Activated T-cell treated with anti-CD3 and anti-CD28 coated beads, Interleukin-2, amount 50 U/mL, for 24 hours (primary cell): ENCODE data around the gene RRAGB.
"Not testable (repeated sequence)": the region's sequence is repeated elsewhere in the genome, so short reads cannot be mapped to it uniquely, and the experiment has no call there.

Experiments
- DNase-seq: peaks from one replicate; pipeline ENCODE4 v3.0.0-alpha.2; 2020
- H3K27ac Mint-ChIP-seq: 2 replicates; pipeline ENCODE4 v1.8.0; 2020; ENCODE audit warnings: mild to moderate bottlenecking, mixed read lengths
- H3K27me3 Mint-ChIP-seq: 2 replicates; pipeline ENCODE4 v1.8.0; 2020; ENCODE audit warnings: mixed read lengths
- H3K36me3 Mint-ChIP-seq: 2 replicates; pipeline ENCODE4 v1.8.0; 2020; ENCODE audit warnings: low read depth, mixed read lengths
- H3K4me1 Mint-ChIP-seq: 2 replicates; pipeline ENCODE4 v1.8.0; 2020; ENCODE audit warnings: low read depth, mixed read lengths
- H3K4me3 Mint-ChIP-seq: 2 replicates; pipeline ENCODE4 v1.8.0; 2020; ENCODE audit warnings: mild to moderate bottlenecking, moderate library complexity, mixed read lengths
- H3K9me3 Mint-ChIP-seq: 2 replicates; pipeline ENCODE4 v1.8.0; 2020; ENCODE audit warnings: mixed read lengths

RRAGB gene

DNA sequence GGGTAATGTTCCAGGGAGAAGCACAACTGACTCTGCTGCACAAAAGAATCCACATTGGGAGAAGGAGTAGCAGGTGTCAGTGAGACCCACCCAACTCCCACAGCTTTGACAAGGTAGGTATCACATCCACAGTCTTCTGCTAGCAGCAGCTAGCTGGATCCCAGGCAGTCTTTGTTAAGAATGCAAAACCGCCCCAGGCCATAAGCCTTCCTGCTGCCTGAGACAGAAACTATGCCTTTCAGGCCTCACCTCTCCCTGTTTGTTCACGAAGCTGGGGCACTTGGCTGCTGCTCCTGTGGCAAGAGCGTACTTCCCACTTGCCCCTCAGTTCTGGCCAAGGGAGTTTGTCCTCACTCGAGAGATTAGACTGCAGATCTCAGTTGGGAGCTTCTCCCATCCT is 21.4 kb downstream of the RRAGB start:
- no peaks in the 10 kb centered on the region for H3K4me1 Mint-ChIP-seq
- no peak overlapping the region for H3K27ac Mint-ChIP-seq
- H3K36me3 Mint-ChIP-seq: peaks cover 75% of the 10 kb centered on the region
- H3K4me3 Mint-ChIP-seq: no peak overlapping the region
- H3K27me3 Mint-ChIP-seq: peaks cover 18% of the 10 kb centered on the region
- H3K9me3 Mint-ChIP-seq: no peaks in the 10 kb centered on the region
- DNase-seq: no peak

DNA sequence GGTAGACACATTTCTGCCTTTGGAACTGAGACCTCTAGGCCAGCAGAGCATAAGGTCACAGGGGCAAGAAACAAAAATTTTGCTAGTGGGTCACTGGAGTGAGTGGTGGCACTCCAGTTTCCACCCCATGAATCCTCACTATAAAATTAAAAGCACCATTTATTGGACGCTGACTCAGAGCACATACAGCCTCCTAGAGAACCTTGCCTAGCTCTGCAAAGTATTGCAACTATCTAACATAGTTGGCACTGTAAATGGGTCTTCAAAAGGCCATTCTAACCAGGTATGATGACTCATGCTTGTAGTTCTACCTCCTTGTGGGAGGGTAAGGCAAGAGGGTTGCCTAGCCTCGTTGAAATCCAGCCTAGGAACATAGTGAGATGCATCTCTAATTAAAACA is 25.1 kb downstream of the RRAGB start:
- DNase-seq: no peak
- peaks cover 71% of the 10 kb centered on the region for H3K36me3 Mint-ChIP-seq
- H3K27ac Mint-ChIP-seq: no peak overlapping the region
- H3K4me1 Mint-ChIP-seq: no peaks in the 10 kb centered on the region
- no peak overlapping the region for H3K4me3 Mint-ChIP-seq
- H3K27me3 Mint-ChIP-seq: peaks cover 10% of the 10 kb centered on the region
- no peaks in the 10 kb centered on the region for H3K9me3 Mint-ChIP-seq

GRCh38 chrX:55748463-55748862 is 30.9 kb downstream of the RRAGB start:
- not testable (repeated sequence) for DNase-seq, H3K4me3 Mint-ChIP-seq, H3K27me3 Mint-ChIP-seq, H3K9me3 Mint-ChIP-seq, H3K27ac Mint-ChIP-seq, H3K4me1 Mint-ChIP-seq
- H3K36me3 Mint-ChIP-seq: peaks cover 64% of the 10 kb centered on the region

DNA sequence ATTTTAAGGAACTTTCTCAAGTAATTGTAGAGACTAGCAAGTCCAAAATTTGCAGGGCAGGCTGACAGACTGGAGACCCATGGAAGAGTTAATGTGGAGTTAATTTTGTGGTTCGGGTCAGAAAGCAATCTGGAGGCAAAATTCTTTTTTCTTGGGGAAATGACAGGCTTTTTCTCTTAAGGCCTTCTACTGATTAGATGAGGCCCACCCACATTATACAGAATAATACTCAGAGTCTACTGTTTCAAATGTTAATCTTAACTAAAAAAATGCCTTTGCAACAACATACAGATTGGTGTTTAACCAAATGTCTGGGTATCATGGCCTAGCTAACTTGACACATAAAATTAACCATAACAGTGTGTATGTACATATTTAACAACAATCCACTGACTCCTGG is 32.7 kb downstream of the RRAGB start:
- Mint-ChIP-seq H3K27ac (no peak overlapping the region), H3K4me3 (no peak overlapping the region), H3K27me3 (peaks cover 5% of the 10 kb centered on the region), H3K9me3 (no peaks in the 10 kb centered on the region), H3K4me1 (peaks cover 7% of the 10 kb centered on the region), H3K36me3 (peaks cover 71% of the 10 kb centered on the region)
- no peak for DNase-seq

DNA sequence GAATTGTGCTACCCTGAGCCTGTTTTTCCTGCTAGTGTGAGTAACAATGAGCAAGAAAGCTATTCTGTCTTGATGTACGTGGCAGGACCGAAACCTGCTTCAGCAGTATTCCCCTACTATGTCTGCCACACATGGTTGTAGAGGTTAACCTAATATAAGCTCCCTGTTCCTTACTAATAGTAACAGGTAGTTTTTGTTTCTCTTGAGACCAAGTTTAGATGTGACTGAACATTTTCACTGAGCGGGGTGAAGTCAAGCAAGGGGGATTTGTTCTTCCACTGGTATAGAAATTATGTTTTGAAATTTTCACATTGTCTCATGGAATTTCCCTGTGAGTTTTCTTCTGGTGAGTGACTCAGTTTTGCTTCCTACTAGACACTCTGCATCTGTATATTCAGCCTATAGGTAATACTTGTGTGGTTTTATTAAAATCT is 37.3 kb downstream of the RRAGB start:
- no peak for DNase-seq
- peaks cover 13% of the 10 kb centered on the region for H3K27me3 Mint-ChIP-seq
- no peak overlapping the region for H3K4me3 Mint-ChIP-seq
- peaks cover 69% of the 10 kb centered on the region for H3K36me3 Mint-ChIP-seq
- peaks cover 7% of the 10 kb centered on the region for H3K4me1 Mint-ChIP-seq
- peak overlapping the region; percentile 47 for H3K27ac Mint-ChIP-seq
- H3K9me3 Mint-ChIP-seq: no peaks in the 10 kb centered on the region

DNA sequence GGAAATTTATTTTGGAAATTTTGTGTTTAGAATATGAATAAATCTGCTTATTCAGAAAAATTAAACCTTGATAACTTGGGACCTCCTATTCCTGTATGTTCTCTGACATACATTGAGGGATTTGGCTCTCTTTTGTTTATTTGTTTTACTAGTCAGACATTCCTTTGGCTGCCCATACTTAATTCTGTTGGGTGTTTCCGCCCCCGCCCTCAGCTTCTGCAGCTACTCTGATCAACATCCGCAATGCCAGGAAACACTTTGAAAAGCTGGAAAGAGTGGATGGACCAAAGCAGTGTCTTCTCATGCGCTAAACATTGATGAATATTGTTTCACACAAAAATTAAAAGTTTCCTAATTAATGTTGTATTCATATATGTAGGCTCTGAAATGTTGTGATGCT is 40.5 kb downstream of the RRAGB start:
- peaks cover 14% of the 10 kb centered on the region for H3K27me3 Mint-ChIP-seq

GRCh38 chrX:55759478-55759877 is 41.9 kb downstream of the RRAGB start:
- H3K4me3 Mint-ChIP-seq: no peak overlapping the region
- no peak for DNase-seq
- peaks cover 54% of the 10 kb centered on the region for H3K36me3 Mint-ChIP-seq
- peaks cover 6% of the 10 kb centered on the region for H3K4me1 Mint-ChIP-seq
- no peaks in the 10 kb centered on the region for H3K9me3 Mint-ChIP-seq
- H3K27me3 Mint-ChIP-seq: peaks cover 13% of the 10 kb centered on the region
- no peak overlapping the region for H3K27ac Mint-ChIP-seq

More for the DNA sequence above, 40.5 kb downstream of the RRAGB start:
- Mint-ChIP-seq H3K9me3 (no peaks in the 10 kb centered on the region), H3K4me3 (no peak overlapping the region), H3K4me1 (peaks cover 7% of the 10 kb centered on the region), H3K27ac (no peak overlapping the region), H3K36me3 (peaks cover 62% of the 10 kb centered on the region)
- DNase-seq: no peak

DNA sequence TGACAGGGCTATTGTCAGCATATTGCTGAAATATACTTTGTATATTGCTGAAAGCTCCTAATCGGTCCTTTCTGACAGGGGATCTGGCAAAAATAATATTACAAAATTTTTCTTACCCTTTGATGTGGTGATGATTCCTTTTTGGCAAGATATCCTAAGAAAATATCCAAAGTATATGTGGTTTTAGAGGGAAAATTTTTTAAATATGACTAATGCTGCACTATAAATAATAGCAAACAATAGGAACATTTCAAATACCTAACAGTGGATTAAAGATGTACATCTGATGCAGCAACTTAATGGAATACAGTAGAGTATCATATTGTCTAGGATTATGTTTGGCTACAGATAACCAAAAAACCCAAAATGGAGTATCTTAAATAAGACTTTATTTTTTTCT is 49.6 kb downstream of the RRAGB start:
- no peak overlapping the region for H3K27ac Mint-ChIP-seq
- H3K27me3 Mint-ChIP-seq: peaks cover 19% of the 10 kb centered on the region
- no peaks in the 10 kb centered on the region for H3K4me1 Mint-ChIP-seq

DNA sequence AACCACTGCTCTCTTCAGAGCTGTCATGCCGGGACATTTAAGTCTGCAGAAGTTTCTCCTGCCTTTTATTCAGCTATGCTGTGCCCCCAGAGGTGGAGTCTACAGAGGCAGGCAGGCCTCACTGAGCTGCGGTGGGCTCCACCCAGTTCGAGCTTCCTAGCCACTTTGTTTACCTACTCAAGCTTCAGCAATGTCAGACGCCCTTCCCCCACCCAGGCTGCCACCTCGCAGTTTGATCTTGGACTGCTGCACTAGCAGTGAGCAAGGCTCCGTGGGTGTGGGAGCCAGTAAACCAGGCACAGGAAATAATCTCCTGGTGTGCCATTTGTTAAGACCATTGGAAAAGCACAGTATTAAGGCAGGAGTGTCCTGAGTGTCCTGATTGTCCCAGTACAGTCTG is 56.9 kb downstream of the RRAGB start:
- H3K4me1 Mint-ChIP-seq, H3K4me3 Mint-ChIP-seq, H3K27ac Mint-ChIP-seq, DNase-seq, H3K9me3 Mint-ChIP-seq: not testable (repeated sequence)
- Mint-ChIP-seq H3K27me3 (peaks cover 55% of the 10 kb centered on the region), H3K36me3 (peaks cover 62% of the 10 kb centered on the region)

More for the DNA sequence above, 49.6 kb downstream of the RRAGB start:
- peaks cover 31% of the 10 kb centered on the region for H3K36me3 Mint-ChIP-seq
- no peaks in the 10 kb centered on the region for H3K9me3 Mint-ChIP-seq
- no peak for DNase-seq
- H3K4me3 Mint-ChIP-seq: no peak overlapping the region

- peaks cover 7% of the 10 kb centered on the region for H3K9me3 Mint-ChIP-seq
- H3K4me3 Mint-ChIP-seq: no peak overlapping the region
- peaks cover 2% of the 10 kb centered on the region for H3K4me1 Mint-ChIP-seq
- peaks cover 36% of the 10 kb centered on the region for H3K27me3 Mint-ChIP-seq
- H3K27ac Mint-ChIP-seq: no peak overlapping the region
- peaks cover 36% of the 10 kb centered on the region for H3K36me3 Mint-ChIP-seq
- DNase-seq: no peak
Observed at GRCh38 chrX:55777596-55777995, 60.0 kb downstream of the RRAGB start.

DNA sequence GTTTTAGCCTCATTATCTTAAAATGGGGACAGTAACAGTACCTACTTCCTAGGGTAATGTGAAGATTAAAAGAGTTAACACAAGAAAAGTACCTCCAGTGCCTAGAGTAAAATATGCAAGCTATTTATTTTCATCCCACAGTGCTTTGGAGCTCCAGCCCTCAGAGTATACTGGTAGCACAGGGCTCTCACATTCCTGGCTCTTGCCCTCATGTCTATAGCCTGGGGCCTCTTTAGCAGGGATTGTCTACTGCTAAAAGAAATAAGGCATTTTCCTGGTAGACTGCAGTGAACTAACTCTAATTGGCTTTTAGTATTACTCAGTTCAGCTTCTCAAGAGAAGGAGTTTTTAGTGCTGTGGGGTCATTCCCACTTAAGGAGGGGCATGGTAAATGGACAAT is 60.8 kb downstream of the RRAGB start:
- DNase-seq: no peak
- H3K27ac Mint-ChIP-seq: no peak overlapping the region
- peaks cover 33% of the 10 kb centered on the region for H3K36me3 Mint-ChIP-seq
- peaks cover 2% of the 10 kb centered on the region for H3K4me1 Mint-ChIP-seq
- H3K27me3 Mint-ChIP-seq: peaks cover 32% of the 10 kb centered on the region
- no peak overlapping the region for H3K4me3 Mint-ChIP-seq
- H3K9me3 Mint-ChIP-seq: peaks cover 7% of the 10 kb centered on the region

DNA sequence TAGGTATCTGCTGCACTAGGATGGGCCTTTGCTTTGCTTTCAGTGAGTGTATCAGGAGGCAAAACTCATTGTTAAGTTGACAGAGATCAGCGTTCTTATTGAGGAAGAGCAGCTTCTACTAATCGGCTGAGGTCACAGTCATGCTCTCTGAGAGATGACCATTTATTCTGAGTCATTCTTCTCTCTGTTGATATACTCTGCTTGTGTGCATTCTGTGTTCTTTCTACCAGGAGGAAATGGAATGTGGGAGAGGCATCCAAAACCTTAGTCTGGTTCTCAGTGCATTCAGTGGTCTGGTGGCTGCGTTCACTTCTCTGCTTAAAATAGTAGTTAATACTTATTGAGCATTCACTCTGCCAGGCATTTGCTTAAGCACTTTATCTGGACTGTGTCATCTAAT is 66.2 kb downstream of the RRAGB start:
- H3K27ac Mint-ChIP-seq: no peak overlapping the region
- DNase-seq: no peak
- peaks cover 8% of the 10 kb centered on the region for H3K27me3 Mint-ChIP-seq
- H3K36me3 Mint-ChIP-seq: no peaks in the 10 kb centered on the region
- H3K9me3 Mint-ChIP-seq: peaks cover 10% of the 10 kb centered on the region
- no peaks in the 10 kb centered on the region for H3K4me1 Mint-ChIP-seq
- no peak overlapping the region for H3K4me3 Mint-ChIP-seq

- H3K4me1 Mint-ChIP-seq: no peaks in the 10 kb centered on the region
- H3K9me3 Mint-ChIP-seq: peaks cover 4% of the 10 kb centered on the region
- H3K36me3 Mint-ChIP-seq: no peaks in the 10 kb centered on the region
- no peak for DNase-seq
- H3K4me3 Mint-ChIP-seq: no peak overlapping the region
- H3K27ac Mint-ChIP-seq: no peak overlapping the region
- H3K27me3 Mint-ChIP-seq: peaks cover 8% of the 10 kb centered on the region
Observed at GRCh38 chrX:55787063-55787462, 69.5 kb downstream of the RRAGB start.

DNA sequence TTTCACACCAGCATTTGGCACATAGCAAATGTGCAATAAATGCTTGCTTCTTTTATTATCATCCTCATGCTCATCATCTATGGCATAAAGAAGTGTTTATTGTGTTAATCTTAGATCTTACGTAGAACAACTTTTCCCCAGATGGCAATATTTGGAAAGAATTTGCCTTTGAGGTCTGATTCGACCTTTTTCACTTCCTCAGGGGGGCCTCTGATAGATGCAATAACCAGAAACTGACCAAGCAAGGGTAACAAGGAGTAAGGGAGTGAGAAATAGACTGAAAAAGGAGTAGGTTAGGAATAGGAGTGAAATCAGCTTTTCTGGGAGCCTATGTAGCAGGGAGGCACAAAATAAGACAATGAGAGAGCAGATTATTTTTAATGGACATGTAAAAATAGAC is 70.2 kb downstream of the RRAGB start:
- Mint-ChIP-seq H3K27ac (no peak overlapping the region), H3K9me3 (peaks cover 4% of the 10 kb centered on the region), H3K27me3 (peaks cover 14% of the 10 kb centered on the region), H3K4me3 (no peak overlapping the region), H3K36me3 (no peaks in the 10 kb centered on the region), H3K4me1 (no peaks in the 10 kb centered on the region)
- DNase-seq: no peak

GRCh38 chrX:55794405-55794804 is 76.9 kb downstream of the RRAGB start:
- H3K9me3 Mint-ChIP-seq: no peaks in the 10 kb centered on the region
- H3K27me3 Mint-ChIP-seq: peaks cover 36% of the 10 kb centered on the region
- no peak for DNase-seq
- H3K36me3 Mint-ChIP-seq: no peaks in the 10 kb centered on the region
- no peak overlapping the region for H3K4me3 Mint-ChIP-seq
- no peak overlapping the region for H3K27ac Mint-ChIP-seq
- H3K4me1 Mint-ChIP-seq: peaks cover 4% of the 10 kb centered on the region

GRCh38 chrX:55796496-55796895 is 78.9 kb downstream of the RRAGB start:
- Mint-ChIP-seq H3K4me1 (peaks cover 4% of the 10 kb centered on the region), H3K36me3 (no peaks in the 10 kb centered on the region), H3K9me3 (no peaks in the 10 kb centered on the region), H3K4me3 (no peak overlapping the region), H3K27ac (no peak overlapping the region), H3K27me3 (peaks cover 36% of the 10 kb centered on the region)
- DNase-seq: no peak
